Smooth muscle cell (in vitro differentiated cells): Measurements from ENCODE around the gene IFNA14. TPM values are rescaled to one million over a fixed set of nuclear protein-coding genes. Genes with fewer than 3 reads are reported as not detected.
"Not testable (repeated sequence)": the region's sequence is repeated elsewhere in the genome, so short reads cannot be mapped to it uniquely, and the experiment has no call there.

Experiments used
- DNase-seq: peaks from one replicate; lab custom pipeline; 2025; ENCODE audit not compliant: unreplicated experiment; lab: John Stamatoyannopoulos, UW
- H2AFZ ChIP-seq: fragments of 200-600 bp; sonication (generic); 2 replicates; pipeline ENCODE4 v1.6.0; 2016; ENCODE audit warnings: antibody characterized with exemption, low read depth, mild to moderate bottlenecking
- H3F3A ChIP-seq: fragments of 200-600 bp; sonication (generic); 2 replicates; pipeline ENCODE4 v1.6.0; 2017; ENCODE audit warnings: antibody characterized with exemption, low read depth
- H3K27ac ChIP-seq: fragments of 200-600 bp; sonication (generic); 2 replicates; pipeline ENCODE4 v1.5.1; 2016; ENCODE audit warnings: low read depth, mild to moderate bottlenecking
- H3K27me3 ChIP-seq: fragments of 200-600 bp; sonication (generic); 2 replicates; pipeline ENCODE4 v1.6.1; 2016; ENCODE audit warnings: low read depth, mild to moderate bottlenecking
- H3K36me3 ChIP-seq: fragments of 200-600 bp; sonication (generic); 2 replicates; pipeline ENCODE4 v1.5.1; 2016; ENCODE audit warnings: low read depth
- H3K4me1 ChIP-seq: fragments of 200-600 bp; sonication (generic); 2 replicates; pipeline ENCODE4 v1.5.1; 2016; ENCODE audit warnings: low read depth
- H3K4me2 ChIP-seq: fragments of 200-600 bp; sonication (generic); 2 replicates; pipeline ENCODE4 v1.6.0; 2016; ENCODE audit warnings: mild to moderate bottlenecking
- H3K4me3 ChIP-seq: fragments of 200-600 bp; sonication (generic); 2 replicates; pipeline ENCODE4 v1.5.1; 2016; ENCODE audit warnings: mild to moderate bottlenecking
- H3K79me2 ChIP-seq: fragments of 200-600 bp; sonication (generic); 2 replicates; pipeline ENCODE4 v1.6.0; 2016; ENCODE audit warnings: low read depth, mild to moderate bottlenecking
- H3K9ac ChIP-seq: fragments of 200-600 bp; sonication (generic); 2 replicates; pipeline ENCODE4 v1.6.0; 2016; ENCODE audit warnings: low read depth
- H3K9me3 ChIP-seq: fragments of 200-600 bp; sonication (generic); replicated peaks from 2 replicates; pipeline ENCODE4 v1.5.1; 2016; ENCODE audit warnings: low read depth
- H4K20me1 ChIP-seq: fragments of 200-600 bp; sonication (generic); 2 replicates; pipeline ENCODE4 v1.6.0; 2016; ENCODE audit warnings: low read depth
- WGBS: methylation state at CpG from one replicate; pipeline ENCODE4 v1.1.7; 2016; ENCODE audit warnings: low lambda C conversion rate; 5-methylcytosine and 5-hydroxymethylcytosine counted together
- polyA plus RNA-seq: library from polyadenylated mRNA; unstranded; fragments of >200 nt; fragmentation: Nextera tagmentation; extraction: Ambion mirVana; gene quantifications from 2 replicates; pipeline ENCODE4 v1.2.1, GENCODE V29; 2016
- total RNA-seq: library from RNA; depleted of rRNA; stranded (reverse); fragments of >200 nt; gene quantifications from 2 replicates; pipeline ENCODE4 v1.2.3, GENCODE V29; 2014
- TF ChIP-seq, protein P1 (sequence below): fragments of 200-600 bp; sonication (generic); IDR thresholded peaks from 2 replicates; pipeline ENCODE4 v1.5.1; 2017; ENCODE audit warnings: borderline replicate concordance, mild to moderate bottlenecking, antibody characterized with exemption; ENCODE audit not compliant: insufficient read depth, poor library complexity, severe bottlenecking

The IFNA14 gene
- total and polyA plus RNA-seq, 2 experiments from 2014 or later: not detected

DNA sequence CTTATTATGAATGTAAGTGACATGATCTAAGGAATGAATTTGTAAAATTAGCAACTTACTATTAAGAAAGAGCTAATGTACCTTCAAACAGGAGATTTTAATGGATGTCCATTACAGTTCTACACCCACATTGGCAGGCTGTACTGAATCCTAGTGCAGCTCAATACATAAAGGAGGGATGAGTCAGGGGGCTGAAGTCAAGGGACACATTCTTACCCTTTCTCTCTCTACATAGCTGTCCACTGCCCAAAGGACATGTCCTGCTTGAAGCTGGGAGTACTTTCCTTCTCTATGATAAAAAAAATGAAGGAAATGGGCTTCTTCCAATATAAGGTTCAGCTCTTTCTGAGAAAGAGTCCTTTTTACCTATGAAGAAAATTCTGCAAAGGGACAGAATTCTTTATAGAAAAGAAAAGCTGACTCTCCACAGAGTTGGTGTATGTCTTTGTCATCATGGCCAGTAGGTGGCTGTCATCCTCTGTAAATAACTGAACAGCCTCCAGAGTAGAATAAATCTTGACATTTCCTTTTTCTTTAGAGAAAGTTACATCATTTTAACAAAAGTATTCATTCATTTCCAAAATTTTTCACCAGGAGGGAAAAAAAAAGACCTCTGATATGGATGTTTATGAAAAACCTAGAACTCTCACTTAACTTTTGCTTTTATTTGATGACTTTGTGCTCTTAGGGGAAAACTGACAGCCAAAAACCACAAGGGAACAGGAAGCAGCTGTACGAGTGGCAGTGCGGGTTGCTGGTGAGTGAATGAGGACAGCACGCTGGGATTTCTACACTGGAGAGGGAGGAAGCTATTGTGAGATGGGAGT lies 13.1 kb upstream of the IFNA14 start:
- WGBS: 2% methylated on average over 3 of the region's 3 CpGs
- Histone ChIP-seq H3K27ac (no peak overlapping the region), H3K4me3 (peak overlapping the region; percentile 34), H3K9me3 (no peaks in the 10 kb centered on the region), H4K20me1 (no peaks in the 10 kb centered on the region), H3K27me3 (peaks cover 53% of the 10 kb centered on the region), H3K36me3 (no peaks in the 10 kb centered on the region), H3K9ac (no peak overlapping the region), H3K4me1 (peaks cover 3% of the 10 kb centered on the region), H3F3A (no peaks in the 10 kb centered on the region), H3K4me2 (peak overlapping the region; percentile 84), H2AFZ (peak overlapping the region; percentile 72), H3K79me2 (no peaks in the 10 kb centered on the region)
- TF ChIP-seq, protein P1, sequence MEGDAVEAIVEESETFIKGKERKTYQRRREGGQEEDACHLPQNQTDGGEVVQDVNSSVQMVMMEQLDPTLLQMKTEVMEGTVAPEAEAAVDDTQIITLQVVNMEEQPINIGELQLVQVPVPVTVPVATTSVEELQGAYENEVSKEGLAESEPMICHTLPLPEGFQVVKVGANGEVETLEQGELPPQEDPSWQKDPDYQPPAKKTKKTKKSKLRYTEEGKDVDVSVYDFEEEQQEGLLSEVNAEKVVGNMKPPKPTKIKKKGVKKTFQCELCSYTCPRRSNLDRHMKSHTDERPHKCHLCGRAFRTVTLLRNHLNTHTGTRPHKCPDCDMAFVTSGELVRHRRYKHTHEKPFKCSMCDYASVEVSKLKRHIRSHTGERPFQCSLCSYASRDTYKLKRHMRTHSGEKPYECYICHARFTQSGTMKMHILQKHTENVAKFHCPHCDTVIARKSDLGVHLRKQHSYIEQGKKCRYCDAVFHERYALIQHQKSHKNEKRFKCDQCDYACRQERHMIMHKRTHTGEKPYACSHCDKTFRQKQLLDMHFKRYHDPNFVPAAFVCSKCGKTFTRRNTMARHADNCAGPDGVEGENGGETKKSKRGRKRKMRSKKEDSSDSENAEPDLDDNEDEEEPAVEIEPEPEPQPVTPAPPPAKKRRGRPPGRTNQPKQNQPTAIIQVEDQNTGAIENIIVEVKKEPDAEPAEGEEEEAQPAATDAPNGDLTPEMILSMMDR: peak; percentile 60
- DNase-seq: no peak

DNA sequence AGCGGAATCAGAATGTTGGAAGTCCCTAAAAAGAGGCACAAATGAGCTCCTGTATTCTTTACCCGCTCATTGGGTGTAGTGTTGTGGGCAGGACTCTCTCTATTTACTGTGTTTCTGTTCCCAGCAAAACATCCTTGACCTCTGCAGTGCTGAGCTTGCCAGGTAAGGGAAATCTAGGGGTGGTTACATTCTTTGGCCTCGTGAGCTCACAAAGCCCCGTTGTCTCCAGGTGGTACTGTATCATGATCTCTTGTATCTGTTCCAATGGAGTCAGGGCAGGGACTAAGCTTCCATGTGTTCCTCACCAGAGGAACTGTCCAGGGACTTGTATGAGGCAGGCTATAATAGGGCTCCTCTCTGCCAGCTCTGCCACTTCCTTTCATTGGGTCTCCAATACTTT lies 11.8 kb upstream of the IFNA14 start:
- H3K27ac ChIP-seq: no peak overlapping the region
- no peak overlapping the region for H3K9ac ChIP-seq
- H3K79me2 ChIP-seq: no peaks in the 10 kb centered on the region
- H3F3A ChIP-seq: no peaks in the 10 kb centered on the region
- no peaks in the 10 kb centered on the region for H3K9me3 ChIP-seq
- H3K4me1 ChIP-seq: peaks cover 3% of the 10 kb centered on the region
- no peaks in the 10 kb centered on the region for H4K20me1 ChIP-seq
- H3K4me2 ChIP-seq: no peak overlapping the region
- no peak overlapping the region for H2AFZ ChIP-seq
- peaks cover 48% of the 10 kb centered on the region for H3K27me3 ChIP-seq
- no peak for DNase-seq
- TF ChIP-seq, protein P1: no peak
- H3K36me3 ChIP-seq: no peaks in the 10 kb centered on the region
- WGBS: 81% methylated on average over 4 of the region's 4 CpGs
- H3K4me3 ChIP-seq: no peak overlapping the region

DNA sequence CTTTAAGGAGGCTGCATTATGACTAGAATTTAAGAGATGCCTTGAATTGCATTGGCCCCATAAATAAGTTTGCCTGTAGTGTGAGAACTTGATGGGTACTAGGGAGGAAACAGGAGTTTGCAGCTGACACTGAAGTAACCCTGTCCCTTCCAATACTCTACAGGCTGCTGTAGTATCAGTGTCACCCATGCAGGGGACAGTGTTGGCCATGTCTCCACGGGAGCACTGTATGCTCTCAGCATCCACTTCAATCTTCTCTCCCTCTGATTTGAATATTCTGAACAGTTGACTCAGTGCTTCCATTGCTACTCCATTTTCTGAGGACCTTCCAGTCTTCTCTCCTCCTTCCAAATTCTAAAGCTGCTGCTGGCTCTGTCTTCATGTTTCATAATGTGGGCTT lies 11.4 kb upstream of the IFNA14 start:
- no peaks in the 10 kb centered on the region for H3K9me3 ChIP-seq
- 50% methylated on average over 1 of the region's 1 CpG for WGBS
- no peaks in the 10 kb centered on the region for H4K20me1 ChIP-seq
- H3K27ac ChIP-seq: no peak overlapping the region
- no peak overlapping the region for H3K9ac ChIP-seq
- H3K4me2 ChIP-seq: no peak overlapping the region
- no peaks in the 10 kb centered on the region for H3K36me3 ChIP-seq
- no peak overlapping the region for H2AFZ ChIP-seq
- no peak overlapping the region for H3K4me3 ChIP-seq
- DNase-seq: no peak
- H3K79me2 ChIP-seq: no peaks in the 10 kb centered on the region
- H3F3A ChIP-seq: no peaks in the 10 kb centered on the region
- TF ChIP-seq, protein P1: no peak
- peaks cover 44% of the 10 kb centered on the region for H3K27me3 ChIP-seq
- H3K4me1 ChIP-seq: peaks cover 3% of the 10 kb centered on the region

DNA sequence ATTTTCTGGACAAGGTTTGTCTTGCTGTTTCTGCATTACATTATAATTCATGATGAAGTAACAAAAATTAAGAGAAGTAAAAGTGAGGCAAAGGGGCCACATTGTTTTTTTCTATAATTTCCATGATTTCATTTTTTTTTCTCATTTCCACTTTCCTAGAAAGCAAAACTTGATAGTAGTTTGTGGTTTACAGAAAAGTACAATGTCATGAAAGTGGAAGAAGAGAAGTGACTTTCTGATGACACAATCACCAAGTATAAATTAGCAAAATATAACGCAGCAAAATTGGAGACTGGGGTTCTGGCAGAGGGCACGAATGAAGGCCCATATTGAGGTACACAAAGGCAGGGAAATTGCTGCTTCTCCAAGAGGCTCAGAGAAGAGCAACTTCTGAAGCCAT lies 5.0 kb upstream of the IFNA14 start:
- H3K9me3 ChIP-seq: no peaks in the 10 kb centered on the region
- no peak for DNase-seq
- no peaks in the 10 kb centered on the region for H3K36me3 ChIP-seq
- H3K4me1 ChIP-seq: no peaks in the 10 kb centered on the region
- H3K4me2 ChIP-seq: no peak overlapping the region
- no peak overlapping the region for H3K9ac ChIP-seq
- H2AFZ ChIP-seq: no peak overlapping the region
- no peak overlapping the region for H3K27ac ChIP-seq
- peaks cover 32% of the 10 kb centered on the region for H3K27me3 ChIP-seq
- WGBS: 74% methylated on average over 2 of the region's 2 CpGs
- no peaks in the 10 kb centered on the region for H3K79me2 ChIP-seq
- TF ChIP-seq, protein P1: no peak
- no peaks in the 10 kb centered on the region for H3F3A ChIP-seq
- no peak overlapping the region for H3K4me3 ChIP-seq
- no peaks in the 10 kb centered on the region for H4K20me1 ChIP-seq

DNA sequence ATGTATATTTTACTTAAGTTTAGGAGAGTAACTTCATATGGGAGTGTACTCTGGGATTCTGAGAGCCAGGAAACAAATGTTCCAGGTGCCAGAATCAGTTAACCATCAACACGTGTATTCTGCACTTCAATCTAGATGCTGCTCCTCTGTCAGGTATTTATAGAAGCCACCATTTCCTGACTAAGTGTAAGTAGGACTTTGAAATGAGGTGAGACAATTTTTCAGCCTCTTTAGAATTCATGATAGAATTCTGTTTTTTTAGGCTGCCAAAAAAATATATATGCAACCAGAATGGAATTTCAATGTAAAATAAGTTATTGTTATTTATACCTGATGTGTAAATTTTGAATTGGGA lies 3.5 kb downstream of the IFNA14 start:
- not testable (repeated sequence) for H3K4me3 ChIP-seq, H3K79me2 ChIP-seq, H3F3A ChIP-seq, H3K4me1 ChIP-seq, H3K9ac ChIP-seq, H2AFZ ChIP-seq, DNase-seq, H3K36me3 ChIP-seq, H3K27ac ChIP-seq, H4K20me1 ChIP-seq, H3K4me2 ChIP-seq, H3K9me3 ChIP-seq
- 29% methylated on average over 1 of the region's 1 CpG for WGBS
- peaks cover 31% of the 10 kb centered on the region for H3K27me3 ChIP-seq
